Iris pigment epithelial cell (primary cell): ENCODE results near the gene ACADVL.

ENCODE experiments used
- DNase-seq: peaks from one replicate; pipeline ENCODE4 v3.0.0-alpha.2; 2011; ENCODE audit warnings: low read depth

The ACADVL gene

DNA sequence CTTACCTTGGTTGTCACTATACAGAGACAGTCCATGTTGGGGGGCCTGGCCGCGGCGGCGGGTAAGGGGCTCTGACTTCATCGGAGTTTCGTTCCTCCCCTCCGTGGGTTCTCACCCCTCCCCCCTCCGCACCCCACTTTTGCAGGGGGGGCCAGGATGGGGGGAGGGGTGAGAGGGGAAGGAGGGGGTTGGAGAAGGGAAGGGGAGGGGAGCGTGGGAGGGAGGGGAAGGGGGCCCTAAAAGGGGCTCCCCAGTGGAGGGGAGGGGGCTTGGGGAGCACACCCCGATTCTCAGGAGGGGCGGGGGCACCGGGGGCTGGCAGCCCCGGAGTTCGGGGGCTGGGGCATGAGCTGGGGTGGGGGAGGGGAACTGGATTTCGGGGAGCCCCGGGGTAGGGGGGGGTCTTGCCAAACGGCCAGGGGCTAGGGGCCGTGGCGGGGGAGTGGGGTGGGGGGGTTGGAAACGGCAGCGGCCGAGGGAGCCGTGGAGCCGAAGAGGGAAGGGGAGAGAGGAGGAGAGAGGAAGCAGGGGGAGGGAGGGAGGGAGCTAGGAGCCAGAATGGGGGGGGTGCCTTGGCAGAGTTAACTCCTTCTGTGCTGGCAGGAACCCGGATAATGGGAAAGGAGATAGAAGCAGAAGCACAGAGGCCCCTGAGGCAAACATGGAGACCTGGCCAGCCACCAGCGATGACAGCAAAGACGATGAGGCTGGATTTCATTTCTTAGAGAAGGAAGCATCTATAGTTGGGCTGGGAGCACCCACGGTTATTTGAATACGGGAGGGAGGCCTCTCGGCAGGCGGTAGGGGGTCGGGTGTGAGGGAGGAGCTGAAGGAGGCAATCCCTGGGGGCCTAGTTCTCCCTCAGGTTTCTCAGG, 2.4 kb upstream of the ACADVL start:
- peak; percentile 73 for DNase-seq

DNA sequence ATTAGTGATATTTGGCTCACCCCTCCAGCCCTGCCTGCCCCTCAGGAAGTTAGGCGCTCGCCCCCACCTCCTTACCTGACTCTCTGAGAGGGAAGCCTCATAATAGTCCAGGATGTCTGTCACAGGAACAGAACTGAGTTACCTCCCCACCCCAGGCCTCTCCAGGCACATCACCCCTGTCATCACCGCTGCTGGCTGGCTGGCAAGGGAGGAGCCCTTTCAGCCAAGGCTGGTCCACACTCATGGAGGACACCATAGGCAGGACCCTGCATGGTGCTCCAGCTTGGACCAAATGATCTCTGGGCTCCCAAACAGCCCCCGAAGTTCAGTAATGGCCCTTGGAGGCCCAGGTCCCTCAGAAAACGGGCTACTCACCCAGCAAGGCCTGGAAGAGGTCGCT, 1.6 kb upstream of the ACADVL start:
- no peak for DNase-seq

DNA sequence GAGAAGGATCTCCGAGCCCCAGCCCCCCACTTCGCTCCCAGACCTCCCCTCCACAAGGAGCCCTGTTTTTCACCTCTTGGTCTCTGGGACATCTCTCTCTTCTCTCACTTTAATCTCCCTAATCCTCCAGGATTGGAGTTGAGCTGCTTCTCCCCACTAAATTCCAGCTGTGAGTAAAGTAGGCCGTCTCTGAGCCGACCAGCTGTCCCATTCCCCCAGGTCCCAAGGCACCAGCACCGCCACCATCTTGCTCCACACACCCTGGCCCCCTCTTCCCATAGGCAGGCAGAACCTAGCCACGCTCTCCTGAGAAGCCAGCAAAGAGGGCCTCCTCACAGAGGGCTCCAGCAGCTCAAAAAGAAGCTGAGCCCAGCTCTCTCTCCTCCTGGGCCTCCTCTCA, 980 bp upstream of the ACADVL start:
- DNase-seq, result no peak

DNA sequence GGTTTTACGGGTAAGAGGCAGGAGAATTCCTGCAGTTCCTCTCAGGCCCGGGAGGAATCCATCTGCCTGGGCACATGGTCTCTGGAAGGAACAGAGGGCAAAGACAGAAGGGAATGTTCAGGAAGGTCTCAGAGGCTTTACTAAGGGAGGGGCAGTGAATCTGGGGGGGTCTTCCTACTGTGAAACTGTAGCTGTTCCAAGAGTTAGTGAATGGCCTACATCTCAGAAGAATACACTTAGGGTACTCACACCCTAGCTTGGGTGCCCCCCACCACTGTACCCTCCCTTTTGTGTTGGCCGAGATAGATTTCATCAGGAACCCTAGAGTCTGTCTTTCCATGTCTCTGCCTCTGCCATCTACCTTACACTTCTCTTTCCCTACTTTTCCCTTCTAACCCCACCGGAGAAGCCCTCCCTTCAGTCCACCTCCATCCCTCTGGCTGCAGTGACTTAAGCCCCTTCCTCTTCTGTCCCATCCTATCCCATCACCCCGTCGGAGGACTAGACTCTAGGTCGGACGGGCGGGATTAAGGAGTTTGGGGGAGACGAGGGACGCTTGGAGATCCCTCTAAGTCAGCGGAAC, 418 bp upstream of the ACADVL start:
- no peak for DNase-seq

DNA sequence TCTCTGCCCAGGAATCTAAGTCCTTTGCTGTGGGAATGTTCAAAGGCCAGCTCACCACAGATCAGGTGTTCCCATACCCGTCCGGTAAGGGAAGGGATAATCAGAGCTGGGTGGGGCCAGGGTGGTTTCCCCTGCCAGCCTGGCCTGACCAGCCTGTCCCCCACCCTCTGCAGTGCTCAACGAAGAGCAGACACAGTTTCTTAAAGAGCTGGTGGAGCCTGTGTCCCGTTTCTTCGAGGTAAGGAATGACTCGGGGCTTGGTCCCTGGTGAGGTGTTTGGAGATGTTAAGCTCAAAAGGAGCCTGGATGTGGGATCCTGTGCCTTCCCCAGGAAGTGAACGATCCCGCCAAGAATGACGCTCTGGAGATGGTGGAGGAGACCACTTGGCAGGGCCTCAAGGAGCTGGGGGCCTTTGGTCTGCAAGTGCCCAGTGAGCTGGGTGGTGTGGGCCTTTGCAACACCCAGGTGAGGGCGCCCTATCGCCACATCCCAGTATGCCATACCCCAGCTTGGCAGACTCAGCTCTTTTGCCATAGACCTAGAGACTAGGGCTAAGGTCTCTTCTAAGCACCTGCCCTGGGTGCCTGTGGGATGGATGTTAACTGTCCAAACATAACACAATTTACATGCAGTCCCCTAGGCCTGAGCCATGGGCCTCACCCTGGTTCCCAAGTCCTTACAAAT, 997 bp downstream of the ACADVL start:
- DNase-seq, result peak; percentile 67

DNA sequence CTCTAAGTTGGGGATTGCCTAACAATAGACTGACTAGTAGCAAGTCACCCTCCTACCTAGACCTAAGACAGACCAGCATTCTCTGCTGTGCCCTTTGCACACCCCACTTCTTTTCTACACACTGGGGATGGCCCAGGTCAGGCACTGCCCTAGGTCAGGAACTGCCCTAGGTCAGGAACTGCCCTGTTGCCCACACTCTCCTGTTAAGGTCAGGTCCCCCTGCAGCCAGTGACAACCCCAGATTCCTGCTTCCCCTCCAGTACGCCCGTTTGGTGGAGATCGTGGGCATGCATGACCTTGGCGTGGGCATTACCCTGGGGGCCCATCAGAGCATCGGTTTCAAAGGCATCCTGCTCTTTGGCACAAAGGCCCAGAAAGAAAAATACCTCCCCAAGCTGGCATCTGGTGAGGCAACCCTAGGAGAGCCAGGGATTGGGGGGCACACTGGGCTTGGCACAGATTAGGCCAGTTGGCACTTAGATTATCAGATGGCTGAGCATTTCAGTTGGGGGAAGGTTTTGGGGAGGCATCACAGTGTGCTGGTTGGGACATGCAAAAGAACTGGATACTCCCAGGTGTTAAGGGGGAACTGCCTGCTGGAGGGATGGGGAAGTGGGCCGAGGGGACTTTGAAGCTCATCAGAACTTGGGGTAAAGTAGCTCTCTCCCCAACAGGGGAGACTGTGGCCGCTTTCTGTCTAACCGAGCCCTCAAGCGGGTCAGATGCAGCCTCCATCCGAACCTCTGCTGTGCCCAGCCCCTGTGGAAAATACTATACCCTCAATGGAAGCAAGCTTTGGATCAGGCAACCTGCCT, 1.7 kb downstream of the ACADVL start:
- no peak for DNase-seq

DNA sequence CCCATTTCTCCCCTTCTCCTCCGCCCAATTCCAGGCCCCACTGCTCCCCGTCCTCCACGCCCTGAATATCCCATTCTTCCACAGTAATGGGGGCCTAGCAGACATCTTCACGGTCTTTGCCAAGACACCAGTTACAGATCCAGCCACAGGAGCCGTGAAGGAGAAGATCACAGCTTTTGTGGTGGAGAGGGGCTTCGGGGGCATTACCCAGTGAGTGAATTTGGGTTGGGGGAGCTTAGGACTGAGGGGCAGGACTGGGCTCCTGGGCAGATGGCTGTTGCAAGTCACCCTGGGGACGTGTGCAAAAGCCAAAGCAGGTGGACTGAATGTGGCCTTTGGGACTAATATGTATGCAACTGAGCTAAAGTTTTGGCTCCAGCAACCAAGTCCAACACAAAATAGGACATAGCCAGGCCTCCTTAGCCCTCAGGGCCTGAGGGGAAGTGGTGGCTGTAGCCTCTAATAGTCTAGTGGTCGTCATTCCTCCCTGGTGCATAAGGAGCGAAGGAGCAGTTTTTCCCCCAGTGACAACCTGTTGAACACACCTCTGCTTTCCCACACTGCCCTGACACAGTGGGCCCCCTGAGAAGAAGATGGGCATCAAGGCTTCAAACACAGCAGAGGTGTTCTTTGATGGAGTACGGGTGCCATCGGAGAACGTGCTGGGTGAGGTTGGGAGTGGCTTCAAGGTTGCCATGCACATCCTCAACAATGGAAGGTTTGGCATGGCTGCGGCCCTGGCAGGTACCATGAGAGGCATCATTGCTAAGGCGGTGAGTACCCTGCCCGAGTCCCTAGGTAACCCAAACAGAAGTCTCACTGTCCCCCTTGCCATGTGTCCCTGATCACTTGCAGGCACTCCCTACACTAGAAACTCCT, 2.6 kb downstream of the ACADVL start:
- no peak for DNase-seq

DNA sequence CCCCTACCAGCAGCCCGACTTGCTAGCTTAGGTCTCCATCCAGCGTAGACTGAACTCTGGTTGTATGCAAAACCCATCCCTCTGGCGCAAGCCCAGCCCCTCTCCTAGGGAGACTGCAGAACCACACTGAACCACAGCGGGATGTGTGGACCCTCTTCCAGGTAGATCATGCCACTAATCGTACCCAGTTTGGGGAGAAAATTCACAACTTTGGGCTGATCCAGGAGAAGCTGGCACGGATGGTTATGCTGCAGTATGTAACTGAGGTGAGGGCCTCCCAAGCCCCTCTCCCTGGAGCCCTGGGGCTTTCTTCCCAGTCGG, 3.2 kb downstream of the ACADVL start:
- no peak for DNase-seq

DNA sequence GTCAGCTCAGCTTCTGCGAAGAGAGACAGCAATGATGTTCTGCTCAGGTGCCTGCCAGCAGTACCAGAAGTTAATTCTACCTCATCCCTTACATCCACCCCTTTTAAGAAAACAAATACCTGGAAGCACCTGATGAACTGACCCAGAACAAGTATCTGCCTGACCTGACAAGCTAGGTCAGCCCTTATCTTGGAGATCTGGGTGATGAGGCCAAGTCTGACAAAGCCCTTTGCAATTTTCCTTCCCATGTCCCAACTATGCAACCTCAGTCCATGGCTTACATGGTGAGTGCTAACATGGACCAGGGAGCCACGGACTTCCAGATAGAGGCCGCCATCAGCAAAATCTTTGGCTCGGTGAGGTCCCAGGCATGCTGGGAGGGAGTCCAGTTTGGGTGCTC, 3.6 kb downstream of the ACADVL start:
- no peak for DNase-seq

DNA sequence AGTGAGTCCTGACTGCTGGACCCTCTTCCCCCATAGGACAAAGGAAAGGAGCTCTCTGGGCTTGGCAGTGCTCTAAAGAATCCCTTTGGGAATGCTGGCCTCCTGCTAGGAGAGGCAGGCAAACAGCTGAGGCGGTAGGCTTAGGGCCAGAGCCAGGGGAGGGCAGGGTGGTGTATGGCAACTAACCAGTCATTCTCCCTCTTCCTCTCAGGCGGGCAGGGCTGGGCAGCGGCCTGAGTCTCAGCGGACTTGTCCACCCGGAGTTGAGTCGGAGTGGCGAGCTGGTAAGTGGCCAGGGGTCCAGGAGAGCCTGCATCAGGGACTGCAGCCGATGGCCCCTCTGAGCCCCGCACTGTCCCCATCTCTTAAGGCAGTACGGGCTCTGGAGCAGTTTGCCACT, 4.4 kb downstream of the ACADVL start:
- no peak for DNase-seq

DNA sequence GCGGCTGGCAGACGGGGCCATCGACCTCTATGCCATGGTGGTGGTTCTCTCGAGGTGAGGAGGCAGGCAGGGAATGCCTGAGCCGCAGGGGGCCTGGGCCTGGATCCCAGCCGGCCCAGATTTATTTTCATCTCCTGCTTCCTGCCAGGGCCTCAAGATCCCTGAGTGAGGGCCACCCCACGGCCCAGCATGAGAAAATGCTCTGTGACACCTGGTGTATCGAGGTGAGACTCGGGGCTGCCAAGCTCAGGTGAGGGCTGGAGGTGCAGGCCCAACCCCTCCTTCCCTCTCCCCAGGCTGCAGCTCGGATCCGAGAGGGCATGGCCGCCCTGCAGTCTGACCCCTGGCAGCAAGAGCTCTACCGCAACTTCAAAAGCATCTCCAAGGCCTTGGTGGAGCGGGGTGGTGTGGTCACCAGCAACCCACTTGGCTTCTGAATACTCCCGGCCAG, 4.9 kb downstream of the ACADVL start:
- DNase-seq, result no peak

DNA sequence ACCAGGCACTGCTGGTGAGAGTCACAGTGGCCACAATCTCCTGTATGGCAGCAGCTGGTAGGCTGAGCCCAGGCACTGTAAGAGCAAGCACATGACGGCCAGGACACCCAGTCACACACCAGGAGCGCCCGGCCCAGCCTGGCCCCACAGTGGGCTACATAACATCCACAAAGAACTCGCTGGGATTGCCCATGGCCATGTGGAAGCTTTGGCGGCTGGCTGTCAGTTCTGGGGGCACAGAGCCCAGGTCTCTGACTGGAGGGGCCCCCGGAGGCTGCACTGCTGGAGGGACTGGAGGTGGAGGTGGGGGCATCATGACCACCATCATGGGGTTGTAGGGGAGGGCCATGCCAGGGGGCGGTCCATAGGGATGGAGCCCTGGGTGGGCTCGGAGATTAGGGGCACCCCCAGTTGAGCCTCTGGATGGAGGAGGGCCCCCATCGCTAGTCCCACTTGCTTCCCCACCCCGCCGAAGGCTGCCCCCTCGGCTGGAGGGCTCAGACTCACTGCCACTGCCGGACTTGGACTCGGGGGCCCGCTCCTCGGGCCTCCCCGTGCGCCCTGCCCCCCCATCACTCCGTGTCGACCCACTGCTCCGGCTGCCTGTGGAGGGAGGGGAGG, 6.1 kb downstream of the ACADVL start:
- DNase-seq, result no peak

DNA sequence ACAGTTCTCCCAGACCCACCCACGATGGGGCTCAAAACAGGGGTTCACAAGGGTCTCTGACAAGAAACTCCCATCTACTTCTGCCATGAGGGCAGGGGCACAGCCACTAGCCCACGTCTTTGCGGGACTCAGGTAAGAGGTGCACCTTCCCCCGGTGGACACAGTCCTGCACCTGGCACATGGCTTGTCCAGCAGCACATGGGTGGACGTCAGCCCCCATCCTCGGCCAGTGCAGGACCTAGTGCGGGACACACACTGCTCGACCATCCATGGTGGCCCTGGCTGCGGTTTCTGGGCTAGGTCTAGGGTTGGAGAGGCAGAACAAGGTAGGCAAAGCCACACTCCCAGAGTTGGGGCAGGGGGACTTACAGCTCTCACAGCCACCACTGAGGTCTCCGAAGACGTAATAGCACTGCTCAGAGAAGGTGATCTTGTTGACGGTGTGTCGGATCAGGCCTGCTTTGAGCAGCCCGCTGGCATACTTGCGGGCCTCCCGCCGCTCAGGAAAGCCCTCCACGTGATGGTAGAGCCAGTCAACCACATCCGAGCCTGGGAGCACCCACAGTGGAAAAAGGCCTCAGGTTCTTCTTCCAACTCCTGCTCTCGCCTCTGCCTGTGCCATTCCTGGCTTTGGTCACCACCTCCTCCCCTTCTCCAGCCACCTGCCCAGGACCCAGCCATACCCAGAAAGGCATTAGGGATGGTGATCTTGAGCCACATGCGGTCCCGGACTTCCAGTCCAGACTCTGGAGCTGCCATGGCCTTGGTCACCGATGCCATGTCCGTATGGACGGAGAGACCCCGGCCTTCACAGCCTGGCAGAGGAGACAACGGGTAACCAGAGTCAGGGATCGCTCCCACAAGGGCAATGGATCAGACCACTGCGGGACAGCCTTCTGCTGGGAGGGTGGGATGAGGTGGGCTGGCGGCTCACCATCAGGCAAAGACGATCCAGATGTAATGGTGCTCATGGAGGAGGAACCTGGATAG, 7.3 kb downstream of the ACADVL start:
- no peak for DNase-seq

DNA sequence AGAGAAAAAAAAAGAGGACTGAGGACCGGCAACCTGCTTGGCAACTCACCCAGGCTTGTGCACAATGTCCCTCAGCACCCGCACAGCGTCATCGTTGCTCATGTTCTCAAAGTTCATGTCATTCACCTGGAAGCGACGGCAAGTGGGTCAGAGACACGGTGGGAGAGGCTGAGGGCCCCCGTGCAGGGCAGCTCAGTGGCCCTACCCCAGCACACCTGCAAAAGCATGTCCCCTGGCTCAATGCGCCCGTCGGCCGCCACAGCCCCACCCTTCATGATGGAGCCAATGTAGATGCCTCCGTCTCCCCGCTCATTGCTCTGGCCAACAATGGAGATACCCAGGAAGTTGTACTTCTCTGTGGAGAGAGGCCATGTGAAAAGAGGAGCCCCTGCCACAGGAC, 9.2 kb downstream of the ACADVL start:
- no peak for DNase-seq

DNA sequence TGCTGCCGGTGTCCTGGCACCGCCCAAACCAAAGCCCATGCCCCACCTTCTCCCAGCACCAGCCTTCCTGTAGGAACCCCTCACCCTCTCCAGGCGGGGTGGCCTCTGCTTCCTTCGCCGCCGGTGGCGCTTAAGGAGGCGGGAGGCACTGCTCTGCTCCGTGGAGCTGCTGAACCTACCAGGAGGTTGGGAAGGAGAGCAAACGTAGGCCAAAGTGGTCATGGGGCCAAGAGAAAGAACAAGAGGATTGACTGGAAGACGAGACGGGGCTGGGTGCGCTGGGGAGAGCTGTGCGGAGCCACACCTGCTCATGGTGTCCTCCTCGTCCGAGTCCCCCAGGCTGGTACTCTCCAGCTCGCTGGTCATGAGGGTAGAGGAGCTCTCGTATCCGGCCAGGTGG, 9.8 kb downstream of the ACADVL start:
- DNase-seq, result no peak

DNA sequence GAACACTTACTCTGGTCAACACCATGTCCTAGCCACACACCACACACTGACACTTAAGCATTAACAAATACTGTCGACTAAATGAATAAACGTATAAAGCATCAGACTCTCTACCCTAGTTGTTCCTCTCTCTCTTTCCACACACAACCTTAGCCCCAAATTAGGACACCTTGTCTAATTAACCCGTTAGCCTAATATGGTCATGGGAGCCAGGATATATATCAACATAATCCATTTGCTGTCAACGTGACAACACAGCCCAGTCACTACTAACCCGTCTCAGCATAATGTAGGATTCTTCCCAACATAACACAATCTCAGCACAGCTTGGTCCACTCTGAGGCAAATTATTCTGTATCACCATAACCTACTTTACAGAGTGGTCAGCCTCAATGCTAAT, 12.4 kb downstream of the ACADVL start:
- no peak for DNase-seq

DNA sequence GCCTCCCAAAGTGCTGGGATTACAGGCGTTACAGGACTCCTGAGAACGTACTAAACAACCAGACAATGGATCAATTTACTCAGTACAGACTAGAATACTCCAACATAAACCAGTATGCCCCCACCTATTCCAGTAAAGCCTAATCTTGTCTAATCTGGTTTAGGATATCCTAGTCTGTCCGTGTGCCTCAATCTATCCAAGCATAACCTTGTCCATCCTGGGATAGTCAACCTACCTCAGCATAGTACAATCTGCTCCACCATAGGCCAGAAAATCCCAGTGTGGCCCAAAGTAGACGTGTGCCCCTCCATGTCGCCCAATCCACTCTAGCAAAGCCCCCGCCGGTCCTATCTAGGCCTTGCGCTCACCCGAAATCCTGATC, 14.0 kb downstream of the ACADVL start:
- DNase-seq, result no peak

DNA sequence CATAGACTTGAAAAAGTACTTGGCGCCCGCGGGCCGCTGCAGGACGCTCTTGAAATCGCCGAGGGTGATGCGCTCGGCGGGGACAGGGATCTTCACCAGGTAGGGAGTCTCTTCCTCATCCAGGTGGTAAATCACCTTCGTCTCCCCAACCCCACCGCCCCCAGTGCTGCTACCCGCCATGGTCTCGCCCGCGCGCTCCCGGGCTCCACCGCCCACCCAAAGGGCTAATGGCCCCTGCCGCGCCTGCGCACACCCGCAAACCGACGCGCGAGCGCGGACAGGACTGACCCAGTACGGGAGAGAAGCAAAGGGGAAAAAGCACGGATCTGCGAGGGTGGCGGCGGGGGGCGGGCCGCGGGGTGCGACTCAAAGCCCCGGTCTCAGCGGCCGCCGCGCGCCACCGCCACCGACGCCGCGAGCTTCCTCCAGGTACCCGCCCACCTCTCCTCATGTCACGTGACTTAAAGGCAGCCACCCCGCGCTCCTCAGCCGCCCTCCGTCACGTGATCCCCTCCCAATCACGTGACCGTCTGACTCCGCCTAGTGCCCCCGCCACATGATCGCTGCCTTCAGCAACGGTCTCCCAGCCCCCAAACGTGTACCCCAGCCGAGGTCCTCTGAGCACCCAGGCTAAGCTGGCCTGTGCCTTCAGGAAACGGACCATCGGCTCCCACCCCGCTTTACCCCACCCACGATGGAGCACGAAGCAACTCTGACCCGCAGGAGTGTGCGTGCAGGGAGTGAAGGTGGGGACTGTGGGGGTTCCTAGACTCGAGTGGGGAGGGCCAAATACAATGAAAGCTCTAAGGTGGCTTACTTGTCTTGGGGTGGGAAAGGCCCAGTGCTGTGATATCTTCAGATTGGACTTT, 14.6 kb downstream of the ACADVL start, which contains the start of gene DVL2:
TSS of gene DVL2 (minus strand) at position 435 of the 869 bp plus-strand sequence. CDS start at position 180, 255 bp downstream.
- peak; percentile 96 for DNase-seq
